GM12878 (cell line): ENCODE measurements around the gene NCOA4. TPM values are rescaled to one million over a fixed set of nuclear protein-coding genes. Genes with fewer than 3 reads are reported as not detected.

ENCODE experiments used
- ATAC-seq: fragments of 200-7000 bp; cut with Tn5 transposase; 3 replicates; pipeline ENCODE4 v1.9.1; 2020; ENCODE audit warnings: mild to moderate bottlenecking, moderate library complexity
- BruUV-seq: library from RNA; stranded (reverse); fragments of 400-500 nt; replicated peaks from 2 replicates; lab custom pipeline; 2021; lab: Mats Ljungman, UMichigan
- CTCF ChIA-PET: fragments of 300-600 bp; sonication (Branson Sonifier 250); formaldehyde crosslinking; extraction: SDS; loops from one replicate; lab custom pipeline; 2021; ENCODE audit warnings: inconsistent platforms; lab: Yijun Ruan, JAX
- POLR2A ChIA-PET: fragments of 350-600 bp; formaldehyde crosslinking; extraction: SDS; loops from one replicate; lab custom pipeline; 2021; ENCODE audit warnings: inconsistent platforms; lab: Charles Lee
- RAD21 ChIA-PET: fragments of 300-600 bp; sonication (Branson Sonifier 250); formaldehyde crosslinking; loops from one replicate; lab custom pipeline; 2023; ENCODE audit warnings: antibody characterized with exemption; ENCODE audit not compliant: unreplicated experiment; lab: Charles Lee
- SMC1A ChIA-PET: fragments of 300-600 bp; sonication (Branson Sonifier 250); formaldehyde crosslinking; loops from one replicate; lab custom pipeline; 2023; ENCODE audit not compliant: unreplicated experiment, uncharacterized antibody; lab: Charles Lee
- DNase-seq: peaks from one replicate; pipeline ENCODE4 v3.0.0-alpha.2; 2011; ENCODE audit warnings: low read depth, low spot score
- FAIRE-seq: peaks from 3 replicates; lab custom pipeline; 2011; peaks lifted over from hg19 to GRCh38; lab: Jason Lieb, UNC
- H2AFZ ChIP-seq: 2 replicates; pipeline ENCODE4 v1.6.0; 2011; ENCODE audit warnings: low read depth, low read length, control low read depth; ENCODE audit not compliant: control insufficient read depth
- H3K27ac ChIP-seq: 2 replicates; pipeline ENCODE4 v1.5.1; 2011; ENCODE audit warnings: control low read depth; ENCODE audit not compliant: control insufficient read depth, insufficient read depth
- H3K27me3 ChIP-seq, 2 experiments: replicated peaks in 1 of 2; 2 replicates each; pipeline versions ENCODE4 v1.6.0 to v1.6.1; 2011; ENCODE audit warnings: low read length in 1 of 2; ENCODE audit not compliant: control insufficient read depth in 2 of 2, insufficient read depth in 2 of 2
- H3K36me3 ChIP-seq, 2 experiments: 2 replicates each; pipeline ENCODE4 v1.5.1; 2011; ENCODE audit warnings: low read length in 1 of 2; ENCODE audit not compliant: control insufficient read depth in 2 of 2, insufficient read depth in 2 of 2
- H3K4me1 ChIP-seq: 2 replicates; pipeline ENCODE4 v1.6.1; 2011; ENCODE audit warnings: mild to moderate bottlenecking, low read length, moderate library complexity, mixed read lengths; ENCODE audit not compliant: control insufficient read depth, insufficient read depth
- H3K4me2 ChIP-seq: 2 replicates; pipeline ENCODE4 v1.6.0; 2011; ENCODE audit warnings: control low read depth; ENCODE audit not compliant: control insufficient read depth, insufficient read depth
- H3K4me3 ChIP-seq: fragments of 200-600 bp; sonication (generic); 2 replicates; pipeline ENCODE4 v1.5.1; 2016
- H3K79me2 ChIP-seq: 2 replicates; pipeline ENCODE4 v1.6.0; 2011; ENCODE audit warnings: low read length; ENCODE audit not compliant: control insufficient read depth, insufficient read depth
- H3K9ac ChIP-seq: 2 replicates; pipeline ENCODE4 v1.8.0; 2011; ENCODE audit warnings: low read length, control low read depth, mixed read lengths; ENCODE audit not compliant: control insufficient read depth, insufficient read depth
- H3K9me3 ChIP-seq: replicated peaks from 3 replicates; pipeline ENCODE4 v1.5.1; 2011; ENCODE audit warnings: mild to moderate bottlenecking, low read length; ENCODE audit not compliant: control insufficient read depth, insufficient read depth
- H4K20me1 ChIP-seq: 2 replicates; pipeline ENCODE4 v1.6.0; 2011; ENCODE audit not compliant: control insufficient read depth, insufficient read depth
- ASH2L ChIP-seq: fragments of 300-600, 200-600 bp; sonication (generic); IDR thresholded peaks from 2 replicates; pipeline ENCODE4 v1.6.1; 2017; ENCODE audit warnings: low read depth, mild to moderate bottlenecking, borderline replicate concordance
- BRCA1 ChIP-seq: IDR thresholded peaks from 2 replicates; pipeline ENCODE4 v1.6.1; 2011; ENCODE audit warnings: low read depth, low read length, improper control_type of control experiment
- CBX3 ChIP-seq: fragments of 200-600 bp; sonication (generic); IDR thresholded peaks from 2 replicates; pipeline ENCODE4 v1.6.1; 2016; ENCODE audit warnings: low read depth, borderline replicate concordance
- CREB1 ChIP-seq: IDR thresholded peaks from 2 replicates; pipeline ENCODE4 v1.6.1; 2012; ENCODE audit warnings: low read depth, mild to moderate bottlenecking, inconsistent platforms
- EED ChIP-seq: sonication (generic); IDR thresholded peaks from 2 replicates; pipeline ENCODE4 v1.6.1; 2016; ENCODE audit warnings: antibody characterized with exemption, low read depth
- JUND ChIP-seq: IDR thresholded peaks from 2 replicates; pipeline ENCODE4 v1.6.1; 2012; ENCODE audit warnings: low read depth, mild to moderate bottlenecking, low read length, improper control_type of control experiment, moderate library complexity
- KDM1A ChIP-seq: fragments of 200-600 bp; sonication (generic); IDR thresholded peaks from 2 replicates; pipeline ENCODE4 v1.6.1; 2016; ENCODE audit warnings: borderline replicate concordance
- KLF5 ChIP-seq: fragments of 450-650 bp; IDR thresholded peaks from 2 replicates; pipeline ENCODE4 v1.6.1; 2014; ENCODE audit warnings: mild to moderate bottlenecking; ENCODE audit not compliant: partially characterized antibody
- LARP7 ChIP-seq: fragments of 450-650 bp; IDR thresholded peaks from 2 replicates; pipeline ENCODE4 v1.6.1; 2017; ENCODE audit warnings: mild to moderate bottlenecking
- MTA2 ChIP-seq: fragments of 450-650 bp; IDR thresholded peaks from 2 replicates; pipeline ENCODE4 v1.6.1; 2016; ENCODE audit warnings: low read depth, mild to moderate bottlenecking, moderate library complexity
- NR2F1 ChIP-seq: fragments of 450-650 bp; conservative IDR thresholded peaks from 2 replicates; pipeline ENCODE4 v1.6.1; 2017; ENCODE audit warnings: mild to moderate bottlenecking
- POU2F2 ChIP-seq: IDR thresholded peaks from 3 replicates; pipeline ENCODE4 v1.6.1; 2011; ENCODE audit warnings: low read depth, mild to moderate bottlenecking, low read length, borderline replicate concordance
- RAD51 ChIP-seq: fragments of 450-650 bp; IDR thresholded peaks from 2 replicates; pipeline ENCODE4 v1.6.1; 2016; ENCODE audit warnings: moderate library complexity, mild to moderate bottlenecking, inconsistent platforms
- SIX5 ChIP-seq: IDR thresholded peaks from 2 replicates; pipeline ENCODE4 v1.6.1; 2011; ENCODE audit warnings: mild to moderate bottlenecking, low read depth, low read length, moderate library complexity; ENCODE audit not compliant: severe bottlenecking
- SMAD1 ChIP-seq: fragments of 450-650 bp; IDR thresholded peaks from 2 replicates; pipeline ENCODE4 v1.6.1; 2018; ENCODE audit warnings: mild to moderate bottlenecking, low read depth; ENCODE audit not compliant: partially characterized antibody
- TAF1 ChIP-seq: IDR thresholded peaks from 2 replicates; pipeline ENCODE4 v1.6.1; 2011; ENCODE audit warnings: mild to moderate bottlenecking, low read depth, low read length, borderline replicate concordance
- TCF3 ChIP-seq: IDR thresholded peaks from 2 replicates; pipeline ENCODE4 v1.6.1; 2012; ENCODE audit warnings: low read depth, mild to moderate bottlenecking, low read length, borderline replicate concordance; ENCODE audit not compliant: insufficient read depth
- WRNIP1 ChIP-seq: IDR thresholded peaks from 2 replicates; pipeline ENCODE4 v1.6.1; 2011; ENCODE audit warnings: low read depth, low read length, improper control_type of control experiment, borderline replicate concordance
- WGBS: methylation state at CpG from one replicate; pipeline ENCODE4 v1.1.6; 2016; ENCODE audit warnings: low lambda C conversion rate; ENCODE audit not compliant: insufficient replicate concordance, insufficient coverage; ENCODE audit errors: missing lambda C conversion rate; 5-methylcytosine and 5-hydroxymethylcytosine counted together
- in situ Hi-C: fragments of 300-500 bp; cut with MboI; formaldehyde crosslinking; loops from 9 replicates; pipeline ENCODE4 v1.14.3; 2018; ENCODE audit warnings: mixed read lengths
- intact Hi-C: fragments of 100-400 bp; cut with micrococcal nuclease; formaldehyde crosslinking; loops from one replicate; pipeline ENCODE4 v1.14.2; 2022; ENCODE audit not compliant: unreplicated experiment
- polyA plus RNA-seq, 11 experiments: library from polyadenylated mRNA; depleted of rRNA in 4 of 11; unstranded in 6 of 11; stranded (reverse) in 5 of 11; fragments of >200 nt; fragmentation: Nextera tagmentation in 4 of 11; fragmentation: Illumina TruSeq in 1 of 11; extraction: Ambion mirVana in 4 of 11; extraction: Trizol in 1 of 11; gene quantifications; 1 replicate in 1 of 11; 2 replicates in 10 of 11; pipeline versions ENCODE4 v1.2.1 to v1.2.3, GENCODE V29; 2011 to 2016; ENCODE audit warnings: inconsistent platforms in 2 of 11, missing spikeins in 2 of 11, low read depth in 1 of 11
- total RNA-seq, 4 experiments: library from RNA; depleted of rRNA in 3 of 4; stranded (reverse); fragments of >200 nt in 3 of 4; fragmentation: Illumina TruSeq in 1 of 4; extraction: Trizol in 1 of 4; gene quantifications; 2 replicates each; pipeline versions ENCODE4 v1.2.1 to v1.2.3, GENCODE V29; 2013 to 2021
- TF ChIP-seq, protein P1 (sequence below): IDR thresholded peaks from 2 replicates; pipeline ENCODE4 v1.6.1; 2011; ENCODE audit warnings: borderline replicate concordance, low read depth, mild to moderate bottlenecking, moderate library complexity, mixed read lengths, low read length; ENCODE audit not compliant: insufficient read depth; ENCODE audit errors: extremely low read length

NCOA4 gene
- total and polyA plus RNA-seq, 10 of the 15 experiments (the other 5 are each of a cell fraction or from before 2014, with no cell fraction given), result 57.5 to 119 (median 100) TPM

DNA sequence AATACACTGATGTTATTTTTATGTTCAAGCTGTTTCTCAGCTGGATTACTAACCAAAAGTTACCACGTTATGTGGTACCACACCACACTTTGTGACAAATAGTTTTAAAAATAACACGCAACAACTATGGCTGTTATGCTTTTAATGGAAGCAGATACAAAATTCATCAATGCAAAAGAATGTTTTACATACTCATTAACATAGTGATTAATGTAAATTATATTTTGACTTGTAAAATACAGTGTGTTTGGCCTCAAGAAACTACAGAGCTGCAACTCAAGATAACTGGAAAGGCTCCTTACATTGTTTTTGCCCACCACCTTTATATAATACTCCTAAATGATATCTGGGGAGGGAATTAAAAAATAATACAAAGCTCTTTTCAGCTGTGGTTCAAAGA lies 25.5 kb downstream of the NCOA4 start:
- H3K79me2 ChIP-seq, result no peaks in the 10 kb centered on the region
- H3K9me3 ChIP-seq, result no peaks in the 10 kb centered on the region
- no peak for TF ChIP-seq SIX5
- TF ChIP-seq MTA2, result no peak
- TF ChIP-seq BRCA1, result no peak
- no peak for TF ChIP-seq TAF1
- TF ChIP-seq TCF3, result no peak
- no peak for TF ChIP-seq KDM1A
- no peak for TF ChIP-seq LARP7
- no peak for TF ChIP-seq NR2F1
- TF ChIP-seq RAD51, result no peak
- no peak for TF ChIP-seq JUND
- no peak for TF ChIP-seq WRNIP1
- no peak for TF ChIP-seq POU2F2
- no peak for TF ChIP-seq CREB1
- TF ChIP-seq CBX3, result no peak
- TF ChIP-seq EED, result no peak
- TF ChIP-seq KLF5, result no peak
- no peak for TF ChIP-seq ASH2L
- TF ChIP-seq, protein P1, sequence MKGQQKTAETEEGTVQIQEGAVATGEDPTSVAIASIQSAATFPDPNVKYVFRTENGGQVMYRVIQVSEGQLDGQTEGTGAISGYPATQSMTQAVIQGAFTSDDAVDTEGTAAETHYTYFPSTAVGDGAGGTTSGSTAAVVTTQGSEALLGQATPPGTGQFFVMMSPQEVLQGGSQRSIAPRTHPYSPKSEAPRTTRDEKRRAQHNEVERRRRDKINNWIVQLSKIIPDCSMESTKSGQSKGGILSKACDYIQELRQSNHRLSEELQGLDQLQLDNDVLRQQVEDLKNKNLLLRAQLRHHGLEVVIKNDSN, result no peak
- no peak for TF ChIP-seq SMAD1
- TF ChIP-seq, all 136 proteins: peak for 0
- ATAC-seq (no peak), FAIRE-seq (no peak), DNase-seq (no peak)
- H3K27me3 ChIP-seq, result no peaks in the 10 kb centered on the region
- no peak overlapping the region for H3K9ac ChIP-seq
- H4K20me1 ChIP-seq, result no peaks in the 10 kb centered on the region
- no peak overlapping the region for H2AFZ ChIP-seq
- no peak overlapping the region for H3K4me3 ChIP-seq
- ChIA-PET SMC1A (interaction anchor here (1.8 kb wide), 2 partner anchors 13 to 21 kb away, joined by 4 to 7 read pairs; no protein-coding TSS in a partner anchor), CTCF (interaction anchor here (0.6 to 1.1 kb wide), 2 partner anchors 19 to 89 kb away, joined by 3 read pairs; no protein-coding TSS in a partner anchor), RAD21 (interaction anchor here (1.8 kb wide), 1 partner anchor 24 kb away, joined by 5 read pairs; no protein-coding TSS in a partner anchor), POLR2A (no interaction called here)
- WGBS, result 98% methylated on average over 2 of the region's 2 CpGs
- no TSS peak for BruUV-seq
- peaks cover 6 to 24% of the 10 kb centered on the region in 2 experiments for H3K36me3 ChIP-seq
- intact Hi-C loops, result no loop called here
- no peaks in the 10 kb centered on the region for H3K4me1 ChIP-seq
- H3K27ac ChIP-seq, result no peak overlapping the region
- in situ Hi-C loops, result no loop called here
- no peak overlapping the region for H3K4me2 ChIP-seq
